ENCODE data around the gene CUX1.
"Not testable (repeated sequence)": the region's sequence is repeated elsewhere in the genome, so short reads cannot be mapped to it uniquely, and the experiment has no call there.

Gene CUX1

DNA sequence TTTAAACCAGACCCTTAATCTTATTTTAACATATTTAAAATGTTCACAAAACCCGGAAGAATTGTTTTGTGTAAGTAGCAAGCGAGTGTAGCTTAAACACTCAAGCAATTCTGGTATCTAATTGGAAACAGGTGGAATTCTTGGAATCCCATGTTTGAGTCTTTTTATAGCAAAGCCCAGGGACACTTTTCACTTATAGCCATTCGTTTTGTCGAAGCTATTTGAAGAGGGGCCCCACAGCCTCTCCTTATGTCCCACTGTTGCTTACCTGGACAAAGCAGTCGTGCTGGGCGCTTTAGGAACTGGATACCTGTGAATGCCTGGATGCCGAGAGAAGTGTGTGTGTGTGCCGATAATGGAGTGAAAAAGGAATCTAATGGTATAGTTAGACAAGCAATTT, 3.3 kb downstream of the CUX1 start:
- Histone ChIP-seq H3K9ac (ENCODE audit: low read length) (no peak overlapping the region), H3K4me1 (ENCODE audit: low read length) (no peaks in the 10 kb centered on the region; the same call in 1 of the 2 replicates), H3K27ac (ENCODE audit: low read length) (no peak overlapping the region)

GRCh38 chr7:101822632-101823031, 5.2 kb downstream of the CUX1 start:
- H3F3A ChIP-seq (ENCODE audit: insufficient read depth, low read length); H3K27me3 ChIP-seq (replicated peaks; ENCODE audit: insufficient read depth, low read length); DNase-seq; H3K4me1 ChIP-seq (ENCODE audit: low read length); H3K27ac ChIP-seq (ENCODE audit: low read length); H3K4me2 ChIP-seq (ENCODE audit: low read depth, low read length); H3K9me2 ChIP-seq (replicated peaks; ENCODE audit: insufficient read depth, low read length); H2AFZ ChIP-seq (ENCODE audit: low read length); H3K36me3 ChIP-seq (replicated peaks; ENCODE audit: insufficient read depth, low read length); H3K9me3 ChIP-seq (replicated peaks; ENCODE audit: insufficient read depth, low read length); H3K9ac ChIP-seq (ENCODE audit: low read length); H3K4me3 ChIP-seq (ENCODE audit: low read length): not testable (repeated sequence)
- Histone ChIP-seq H3K79me2 (ENCODE audit: low read length) (peaks cover 96% of the 10 kb centered on the region), H4K20me1 (ENCODE audit: insufficient read depth, low read length) (peaks cover 33% of the 10 kb centered on the region)

More for the DNA sequence above, 3.3 kb downstream of the CUX1 start:
- no peaks in the 10 kb centered on the region for H3K36me3 ChIP-seq (replicated peaks; ENCODE audit: insufficient read depth, low read length)
- H3F3A ChIP-seq (ENCODE audit: insufficient read depth, low read length) = no peaks in the 10 kb centered on the region
- H3K9me2 ChIP-seq (replicated peaks; ENCODE audit: insufficient read depth, low read length) = no peaks in the 10 kb centered on the region
- H3K4me3 ChIP-seq (ENCODE audit: low read length) = no peak overlapping the region
- H3K4me2 ChIP-seq (ENCODE audit: low read depth, low read length) = no peak overlapping the region
- peaks cover 31% of the 10 kb centered on the region for H4K20me1 ChIP-seq (ENCODE audit: insufficient read depth, low read length)
- no peak overlapping the region for H2AFZ ChIP-seq (ENCODE audit: low read length)
- H3K27me3 ChIP-seq (replicated peaks; ENCODE audit: insufficient read depth, low read length) = no peaks in the 10 kb centered on the region
- H3K79me2 ChIP-seq (ENCODE audit: low read length) = peaks cover 84% of the 10 kb centered on the region
- H3K9me3 ChIP-seq (replicated peaks; ENCODE audit: insufficient read depth, low read length) = no peaks in the 10 kb centered on the region
- DNase-seq = no peak
- TF ChIP-seq, protein P1, sequence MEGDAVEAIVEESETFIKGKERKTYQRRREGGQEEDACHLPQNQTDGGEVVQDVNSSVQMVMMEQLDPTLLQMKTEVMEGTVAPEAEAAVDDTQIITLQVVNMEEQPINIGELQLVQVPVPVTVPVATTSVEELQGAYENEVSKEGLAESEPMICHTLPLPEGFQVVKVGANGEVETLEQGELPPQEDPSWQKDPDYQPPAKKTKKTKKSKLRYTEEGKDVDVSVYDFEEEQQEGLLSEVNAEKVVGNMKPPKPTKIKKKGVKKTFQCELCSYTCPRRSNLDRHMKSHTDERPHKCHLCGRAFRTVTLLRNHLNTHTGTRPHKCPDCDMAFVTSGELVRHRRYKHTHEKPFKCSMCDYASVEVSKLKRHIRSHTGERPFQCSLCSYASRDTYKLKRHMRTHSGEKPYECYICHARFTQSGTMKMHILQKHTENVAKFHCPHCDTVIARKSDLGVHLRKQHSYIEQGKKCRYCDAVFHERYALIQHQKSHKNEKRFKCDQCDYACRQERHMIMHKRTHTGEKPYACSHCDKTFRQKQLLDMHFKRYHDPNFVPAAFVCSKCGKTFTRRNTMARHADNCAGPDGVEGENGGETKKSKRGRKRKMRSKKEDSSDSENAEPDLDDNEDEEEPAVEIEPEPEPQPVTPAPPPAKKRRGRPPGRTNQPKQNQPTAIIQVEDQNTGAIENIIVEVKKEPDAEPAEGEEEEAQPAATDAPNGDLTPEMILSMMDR (IDR thresholded peaks at IDR 0.05; ENCODE audit: low read length) = no peak
- no peak for TF ChIP-seq EZH2 (optimal IDR thresholded peaks at IDR 0.05; ENCODE audit: low read depth, low read length)
- no peak for TF ChIP-seq EZH2phosphoT487 (IDR thresholded peaks at IDR 0.05; ENCODE audit: low read length)

- H3K9ac ChIP-seq (ENCODE audit: low read length) = no peak overlapping the region
- H3K4me1 ChIP-seq (ENCODE audit: low read length) = no peaks in the 10 kb centered on the region; the same call in 1 of the 2 replicates
- no peaks in the 10 kb centered on the region for H3F3A ChIP-seq (ENCODE audit: insufficient read depth, low read length)
- H3K27me3 ChIP-seq (replicated peaks; ENCODE audit: insufficient read depth, low read length) = no peaks in the 10 kb centered on the region
- no peak overlapping the region for H3K4me3 ChIP-seq (ENCODE audit: low read length)
- no peaks in the 10 kb centered on the region for H3K36me3 ChIP-seq (replicated peaks; ENCODE audit: insufficient read depth, low read length)
- no peaks in the 10 kb centered on the region for H3K9me2 ChIP-seq (replicated peaks; ENCODE audit: insufficient read depth, low read length)
- no peak overlapping the region for H3K4me2 ChIP-seq (ENCODE audit: low read depth, low read length)
- no peak overlapping the region for H3K27ac ChIP-seq (ENCODE audit: low read length)
- H4K20me1 ChIP-seq (ENCODE audit: insufficient read depth, low read length) = peaks cover 30% of the 10 kb centered on the region
- no peaks in the 10 kb centered on the region for H3K9me3 ChIP-seq (replicated peaks; ENCODE audit: insufficient read depth, low read length)
- H2AFZ ChIP-seq (ENCODE audit: low read length) = no peak overlapping the region
- TF ChIP-seq EZH2 (optimal IDR thresholded peaks at IDR 0.05; ENCODE audit: low read depth, low read length) (no peak), EZH2phosphoT487 (IDR thresholded peaks at IDR 0.05; ENCODE audit: low read length) (no peak)
- TF ChIP-seq, protein P1 (IDR thresholded peaks at IDR 0.05; ENCODE audit: low read length) = no peak
- H3K79me2 ChIP-seq (ENCODE audit: low read length) = peaks cover 96% of the 10 kb centered on the region
- DNase-seq = no peak
Measured at GRCh38 chr7:101823096-101823495, 5.7 kb downstream of the CUX1 start.

DNA sequence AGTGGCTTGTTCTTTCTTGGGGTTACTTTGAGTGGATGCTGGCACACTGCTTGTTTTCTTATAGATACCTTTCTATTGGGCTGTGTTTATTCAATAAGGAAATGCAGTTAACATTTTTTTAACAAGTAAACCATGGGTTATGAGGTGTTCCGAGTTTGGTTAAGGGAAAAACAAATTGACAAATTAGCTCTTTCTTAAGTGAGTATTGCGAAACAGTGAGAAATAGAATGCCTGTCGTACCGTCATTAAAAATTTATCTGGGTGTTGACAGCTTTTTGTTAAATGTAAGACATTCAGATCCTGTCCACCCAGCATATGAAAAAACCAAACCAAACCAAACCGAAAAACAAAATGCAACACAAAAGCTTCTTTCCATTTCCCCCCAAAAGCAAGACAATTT, 6.2 kb downstream of the CUX1 start:
- Histone ChIP-seq H3F3A (ENCODE audit: insufficient read depth, low read length) (no peaks in the 10 kb centered on the region), H2AFZ (ENCODE audit: low read length) (no peak overlapping the region), H4K20me1 (ENCODE audit: insufficient read depth, low read length) (peaks cover 29% of the 10 kb centered on the region), H3K27me3 (replicated peaks; ENCODE audit: insufficient read depth, low read length) (no peaks in the 10 kb centered on the region), H3K9me3 (replicated peaks; ENCODE audit: insufficient read depth, low read length) (no peaks in the 10 kb centered on the region), H3K4me2 (ENCODE audit: low read depth, low read length) (no peak overlapping the region), H3K9me2 (replicated peaks; ENCODE audit: insufficient read depth, low read length) (no peaks in the 10 kb centered on the region), H3K36me3 (replicated peaks; ENCODE audit: insufficient read depth, low read length) (no peaks in the 10 kb centered on the region), H3K4me1 (ENCODE audit: low read length) (no peaks in the 10 kb centered on the region; the same call in 1 of the 2 replicates), H3K79me2 (ENCODE audit: low read length) (peaks cover 96% of the 10 kb centered on the region), H3K27ac (ENCODE audit: low read length) (no peak overlapping the region), H3K9ac (ENCODE audit: low read length) (no peak overlapping the region), H3K4me3 (ENCODE audit: low read length) (no peak overlapping the region)
- DNase-seq = no peak
- TF ChIP-seq, protein P1 (IDR thresholded peaks at IDR 0.05; ENCODE audit: low read length) = no peak
- no peak for TF ChIP-seq EZH2 (optimal IDR thresholded peaks at IDR 0.05; ENCODE audit: low read depth, low read length)
- no peak for TF ChIP-seq EZH2phosphoT487 (IDR thresholded peaks at IDR 0.05; ENCODE audit: low read length)

Measured in MM.1S (cell line).